ENCODE data around the gene SLC18A2.
"Not testable (repeated sequence)": the region's sequence is repeated elsewhere in the genome, so short reads cannot be mapped to it uniquely, and the experiment has no call there.

The SLC18A2 gene

DNA sequence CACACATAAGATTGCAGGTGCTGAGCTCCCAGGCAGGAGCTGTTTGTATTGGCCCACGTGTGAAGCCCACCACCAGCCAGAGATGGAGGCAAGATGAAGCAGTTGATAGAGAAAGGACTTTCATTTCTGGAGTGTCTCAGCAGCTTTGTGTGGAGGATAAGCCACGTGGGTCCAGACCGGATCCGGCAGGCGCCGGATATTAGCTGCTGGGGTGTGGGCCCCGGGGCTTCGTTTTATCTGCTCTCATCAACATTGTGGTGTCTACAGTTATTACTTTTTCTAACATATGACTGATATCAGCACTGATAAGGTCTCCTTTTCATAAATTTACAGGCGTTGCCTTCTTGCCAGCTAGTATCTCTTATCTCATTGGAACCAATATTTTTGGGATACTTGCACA lies 25.5 kb downstream of the SLC18A2 start:
- DNase-seq, result no peak

DNA sequence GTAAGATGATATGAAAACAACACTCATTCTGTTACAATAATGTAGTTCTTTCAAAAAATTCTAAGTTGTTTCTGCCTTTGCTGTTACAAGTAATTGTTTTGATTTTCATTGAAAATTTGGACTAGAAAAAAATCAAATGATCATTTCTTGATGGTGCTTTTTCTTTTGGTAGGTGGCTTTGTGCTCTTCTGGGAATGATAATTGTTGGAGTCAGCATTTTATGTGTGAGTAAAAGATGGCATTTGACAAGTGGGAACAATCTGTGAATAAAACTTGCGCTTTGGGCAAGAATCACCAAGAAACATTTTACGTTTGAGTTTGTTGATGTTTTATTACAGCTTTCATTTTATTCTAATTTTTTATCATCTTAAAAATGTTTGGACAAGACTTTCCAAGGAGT lies 25.9 kb downstream of the SLC18A2 start:
- DNase-seq, result no peak

DNA sequence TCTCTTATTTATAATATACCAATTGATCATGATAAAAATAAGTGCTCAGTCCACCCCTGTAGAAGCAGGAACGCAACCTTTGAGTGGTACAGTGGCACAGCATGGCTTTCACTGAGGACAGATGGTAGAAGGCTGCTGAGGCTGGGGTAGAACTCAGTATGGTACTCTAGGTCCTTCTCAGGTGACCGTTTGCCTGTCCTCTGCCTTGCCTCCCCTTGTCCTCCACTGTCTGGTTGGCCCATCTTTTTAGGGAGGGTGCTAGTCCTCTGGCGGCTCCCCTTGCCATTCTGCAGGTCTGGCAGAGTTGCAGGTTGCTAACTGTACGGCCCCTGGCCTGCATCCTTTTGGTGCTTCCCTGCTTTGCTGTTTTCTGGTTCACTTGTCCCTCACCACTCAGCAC lies 27.3 kb downstream of the SLC18A2 start:
- DNase-seq, result no peak

DNA sequence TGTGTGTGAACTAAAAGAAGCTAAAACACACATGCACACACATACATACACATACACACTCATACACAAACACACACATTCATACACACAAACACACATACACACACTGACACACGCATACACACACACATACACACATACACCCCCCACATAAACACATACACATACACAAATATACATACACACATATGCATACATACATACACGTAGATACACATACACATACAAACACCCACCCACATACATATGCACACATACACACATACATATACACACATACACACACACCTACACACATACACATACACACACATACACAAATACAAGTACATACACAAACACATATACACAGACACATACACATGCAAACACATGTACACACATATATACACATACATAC lies 28.0 kb downstream of the SLC18A2 start:
- no peak for DNase-seq

DNA sequence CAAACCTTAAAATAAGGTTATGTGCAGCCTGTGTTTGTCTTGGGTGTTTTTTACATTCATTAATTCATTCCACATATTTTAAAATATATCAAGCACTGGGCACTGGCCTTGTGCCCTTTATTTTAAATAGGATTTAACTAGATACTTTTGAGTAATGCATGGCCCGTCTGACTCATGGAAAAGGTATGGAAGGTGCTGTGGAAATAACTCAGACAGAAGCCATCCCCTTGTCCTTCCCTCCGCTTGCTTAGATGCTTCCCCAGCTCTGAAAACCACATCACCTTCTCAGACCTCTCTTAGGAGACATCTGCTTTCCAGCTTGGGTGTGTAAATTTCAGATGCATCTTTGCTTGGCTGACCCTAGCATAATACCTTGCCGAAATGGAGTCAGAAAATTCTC lies 30.5 kb downstream of the SLC18A2 start:
- DNase-seq, result no peak

DNA sequence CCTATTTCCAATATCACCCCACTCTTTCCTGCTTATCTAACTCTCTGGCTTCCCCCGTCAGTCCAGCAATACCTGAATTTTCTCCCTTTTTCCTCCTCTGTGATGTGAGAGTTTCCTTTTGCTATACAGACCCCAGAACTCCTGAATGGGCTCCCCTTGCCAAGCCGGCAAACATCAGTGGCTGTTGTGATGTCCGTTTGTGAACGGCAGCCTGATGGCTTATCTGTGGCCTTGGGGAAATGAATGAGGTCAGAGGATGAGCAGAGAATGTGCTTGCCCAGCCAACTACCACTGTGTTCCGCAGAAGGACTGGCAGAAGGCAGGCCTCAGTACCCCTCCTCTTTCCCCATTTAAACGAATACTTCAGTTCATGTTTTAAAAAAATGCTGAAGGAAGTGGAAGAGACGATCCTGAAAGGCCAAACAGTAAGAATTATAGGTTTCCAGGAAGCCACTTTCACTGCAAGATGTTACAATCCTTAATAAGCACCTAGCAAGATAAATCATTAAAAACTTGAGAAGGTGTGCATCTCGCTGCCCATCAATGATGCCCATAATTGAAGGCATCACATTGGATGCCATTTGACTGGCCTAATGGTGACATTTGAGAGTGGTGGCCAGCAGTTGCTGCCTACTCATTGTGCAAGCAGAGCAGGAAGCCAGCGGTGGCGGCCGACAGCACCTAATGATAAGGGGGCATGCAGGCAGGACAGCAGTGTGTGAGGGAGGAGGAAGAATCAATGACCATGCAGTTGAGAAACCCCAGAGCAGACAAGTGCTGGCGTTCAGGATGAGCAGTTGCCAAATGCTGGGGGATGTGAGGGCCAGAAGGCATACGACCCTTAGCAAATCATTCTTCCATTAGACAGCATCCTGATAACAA lies 31.5 kb downstream of the SLC18A2 start:
- DNase-seq, result no peak

DNA sequence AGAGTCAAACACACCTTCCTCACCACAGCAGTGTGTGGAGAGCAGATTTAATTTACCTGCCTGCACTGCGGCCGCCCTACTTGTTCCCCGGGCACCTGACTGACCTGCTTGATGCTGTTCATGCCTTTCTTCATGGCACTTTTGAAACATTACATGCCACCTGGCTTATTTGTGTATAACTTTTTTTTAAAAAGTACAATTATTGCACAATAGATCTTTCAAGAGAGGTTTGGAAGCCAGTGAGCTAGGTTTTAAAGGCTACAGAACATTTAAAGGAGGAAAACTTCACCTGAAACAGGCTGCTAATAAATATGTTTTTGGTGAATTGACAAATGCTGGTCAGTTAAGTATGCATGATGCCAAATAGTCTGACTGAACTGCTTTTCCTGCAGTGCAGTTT lies 33.1 kb downstream of the SLC18A2 start:
- DNase-seq, result no peak

DNA sequence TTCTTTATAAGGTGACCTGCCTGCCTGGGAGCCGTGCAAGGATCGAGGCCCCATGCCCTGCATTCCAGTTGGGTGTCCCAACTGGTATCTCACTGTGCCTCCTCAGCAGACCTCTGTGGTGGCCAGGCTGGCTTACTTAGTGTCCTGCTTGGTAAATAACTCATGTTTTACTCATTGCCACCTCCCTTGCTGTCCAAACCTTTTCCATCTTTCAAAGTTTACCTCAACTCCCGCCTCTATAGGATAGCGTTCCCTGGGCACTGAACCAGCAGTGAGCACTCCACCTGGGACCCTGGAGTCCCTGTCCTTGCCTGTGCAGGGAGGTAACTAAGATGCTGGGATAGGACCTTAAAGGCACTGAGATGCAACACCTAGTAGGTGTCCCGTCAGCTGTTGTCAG lies 33.6 kb downstream of the SLC18A2 start:
- no peak for DNase-seq

DNA sequence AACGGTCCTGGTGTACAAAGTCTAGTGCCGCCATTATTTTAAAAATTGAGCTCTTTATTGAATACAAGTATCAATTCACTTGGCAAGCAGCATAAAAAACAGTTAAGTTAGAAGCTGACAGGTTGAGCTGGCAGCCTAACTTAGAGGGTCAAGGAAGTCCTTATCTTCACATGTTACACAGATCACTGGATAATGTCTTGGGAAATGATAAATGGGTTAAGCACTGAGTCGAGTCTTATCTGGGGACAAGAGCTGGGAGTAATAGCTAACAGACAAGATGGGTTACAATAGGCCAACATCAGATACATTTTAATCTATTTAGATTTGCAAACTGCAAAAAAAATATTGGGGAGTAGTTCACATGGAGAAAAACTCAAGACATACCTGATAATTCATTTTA lies 34.2 kb downstream of the SLC18A2 start:
- no peak for DNase-seq

DNA sequence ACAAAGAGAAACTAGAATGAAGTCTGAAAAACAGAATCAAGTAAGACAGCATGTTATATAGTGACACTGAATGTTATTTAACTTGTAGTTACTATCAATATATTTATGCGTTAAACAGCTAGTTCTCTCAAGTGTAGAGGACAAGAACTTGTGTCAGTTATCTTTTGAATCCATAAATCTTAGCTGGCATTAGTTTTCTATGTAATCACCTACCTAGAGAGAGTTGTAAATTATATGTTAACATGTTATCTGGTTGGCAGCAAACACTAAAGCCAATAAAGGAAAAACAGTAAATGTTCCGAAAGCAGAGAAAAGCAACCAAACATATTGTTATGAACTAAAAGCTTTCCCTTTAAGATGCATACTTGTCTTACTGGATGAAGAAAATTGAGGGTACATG lies 36.8 kb downstream of the SLC18A2 start:
- DNase-seq, result no peak

DNA sequence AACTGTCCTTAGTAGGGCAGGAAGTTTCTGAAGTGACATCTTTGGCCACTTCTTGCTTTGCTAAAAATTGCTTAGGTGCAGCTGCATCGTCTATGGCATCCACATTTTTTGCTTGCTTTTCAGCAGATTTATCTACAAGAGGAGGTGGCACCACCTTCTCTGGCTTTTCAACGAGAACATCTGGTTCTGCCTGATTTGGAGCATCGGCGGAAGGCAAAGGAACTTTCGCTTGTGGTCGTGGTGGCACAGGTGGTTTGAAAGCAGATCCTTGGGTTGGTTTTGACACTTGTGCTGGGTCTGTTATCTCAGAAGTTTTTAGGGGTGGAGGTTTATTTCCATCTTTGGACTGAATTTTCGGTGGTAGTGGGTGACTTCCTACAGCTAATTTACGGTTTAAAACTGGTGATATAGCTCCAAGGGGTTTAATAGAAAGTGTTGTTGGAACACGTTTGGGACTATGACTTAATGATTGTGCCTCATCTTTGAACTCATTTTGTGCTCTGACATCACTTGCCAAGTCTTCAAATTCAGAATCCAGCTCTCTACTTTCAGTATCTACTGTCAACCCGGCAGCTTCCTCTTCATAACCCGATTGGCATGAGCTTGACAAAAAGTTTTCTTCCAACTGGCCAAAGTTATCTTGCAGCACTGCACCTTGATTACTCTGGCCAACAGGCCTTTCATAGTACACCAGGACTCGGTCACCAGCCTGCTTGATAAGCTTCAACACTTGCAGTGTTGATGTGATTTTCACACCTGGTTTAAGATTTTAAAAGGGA lies 44.0 kb downstream of the SLC18A2 start:
- DNase-seq, result no peak

DNA sequence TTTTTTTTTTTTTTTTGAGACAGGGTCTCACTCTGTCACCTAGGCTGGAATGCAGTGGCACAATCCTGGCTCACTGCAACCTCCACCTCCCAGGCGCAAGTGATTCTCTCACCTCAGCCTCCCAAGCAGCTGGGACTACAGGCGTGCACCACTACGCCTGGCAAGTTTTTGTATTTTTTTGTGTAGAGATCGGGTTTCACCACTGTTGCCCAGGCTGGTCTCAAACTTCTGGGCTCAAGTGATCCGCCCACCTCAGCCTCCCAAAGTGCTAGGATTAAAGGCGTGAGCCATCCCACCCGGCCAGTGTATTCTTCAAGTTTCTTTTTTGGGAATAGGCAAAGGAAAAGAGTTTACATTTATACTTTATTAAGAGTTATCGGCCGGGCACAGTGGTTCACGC lies 50.0 kb downstream of the SLC18A2 start:
- not testable (repeated sequence) for DNase-seq

DNA sequence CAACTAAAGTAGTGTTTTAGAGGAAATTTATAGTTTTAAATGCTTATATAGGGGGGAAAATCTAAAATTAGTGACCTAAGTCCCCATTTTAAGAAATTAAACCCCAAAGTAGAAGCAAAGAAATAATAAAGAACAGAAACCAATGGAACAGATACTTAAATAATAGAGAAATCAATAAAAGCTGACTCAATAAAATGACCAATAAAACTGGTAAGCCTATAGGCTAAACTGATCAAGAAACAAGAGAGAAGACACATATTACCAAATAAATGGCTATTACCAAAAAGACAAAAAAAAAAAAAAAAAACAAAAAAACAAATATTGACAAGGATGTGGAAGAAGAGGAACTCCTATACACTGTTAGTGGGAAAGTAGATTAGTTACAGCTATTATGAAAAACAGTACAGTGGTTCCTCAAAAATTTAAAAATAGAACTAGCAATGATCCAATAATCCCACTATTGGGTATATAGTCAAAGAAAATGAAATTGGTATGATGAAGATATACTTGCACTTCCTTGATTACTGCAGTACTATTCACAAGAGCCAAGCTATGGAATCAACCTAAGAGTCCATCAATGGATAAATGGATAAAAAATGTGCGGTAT lies 53.2 kb downstream of the SLC18A2 start:
- no peak for DNase-seq

DNA sequence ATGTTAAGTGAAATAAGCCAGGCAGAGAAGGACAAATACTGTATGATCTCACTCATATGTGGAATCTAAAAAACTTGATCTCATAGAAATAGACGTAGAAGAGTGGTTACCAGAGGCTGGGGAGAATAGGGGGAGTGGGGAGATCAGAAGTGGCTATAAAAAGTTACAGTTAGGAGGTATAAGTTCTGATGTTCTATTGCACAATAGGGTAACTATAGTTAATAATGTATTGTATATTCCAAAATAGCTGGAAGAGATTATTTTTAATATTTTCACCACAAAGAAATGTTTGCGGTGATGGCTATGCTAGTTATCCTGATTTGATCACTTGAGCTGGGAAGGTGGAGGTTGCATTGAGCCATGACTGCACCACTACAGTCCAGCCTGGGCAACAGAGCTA lies 53.8 kb downstream of the SLC18A2 start:
- DNase-seq, result no peak

DNA sequence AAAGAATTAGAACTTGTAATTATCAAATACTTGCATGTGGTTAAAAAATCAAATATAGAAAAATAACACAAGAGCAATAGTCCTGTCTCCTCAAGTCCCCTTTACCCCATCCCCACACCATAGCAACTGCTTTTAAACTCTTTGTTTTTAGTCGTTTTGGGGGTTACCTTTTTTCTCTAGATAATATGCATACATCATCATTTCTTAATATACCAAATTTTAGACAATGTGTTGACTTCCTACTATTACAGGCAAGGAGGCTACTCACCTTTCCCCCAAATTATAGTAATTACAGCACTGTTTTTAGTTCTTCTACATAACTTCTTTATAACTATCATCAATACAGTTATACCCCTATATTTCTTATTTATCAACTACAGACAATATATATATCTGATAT lies 57.3 kb downstream of the SLC18A2 start:
- DNase-seq, result no peak

DNA sequence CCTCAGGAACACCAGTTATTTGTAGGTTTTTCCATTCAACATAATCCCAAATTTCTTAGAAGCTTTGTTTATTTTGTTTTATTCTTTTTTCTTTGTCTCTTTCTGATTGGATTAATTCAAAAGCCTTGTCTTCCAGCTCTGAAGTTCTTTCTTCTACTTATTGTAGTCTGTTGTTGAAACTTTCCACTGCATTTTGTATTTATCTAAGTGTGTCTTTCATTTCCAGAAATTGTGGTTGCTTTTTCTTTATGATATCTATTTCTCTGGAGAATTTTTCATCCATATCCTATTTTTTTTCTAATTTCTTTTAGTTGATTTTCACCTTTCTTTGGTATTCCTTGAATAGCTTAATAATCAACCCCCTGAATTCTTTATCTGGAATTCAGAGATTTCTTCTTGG lies 58.5 kb downstream of the SLC18A2 start:
- DNase-seq, result no peak

DNA sequence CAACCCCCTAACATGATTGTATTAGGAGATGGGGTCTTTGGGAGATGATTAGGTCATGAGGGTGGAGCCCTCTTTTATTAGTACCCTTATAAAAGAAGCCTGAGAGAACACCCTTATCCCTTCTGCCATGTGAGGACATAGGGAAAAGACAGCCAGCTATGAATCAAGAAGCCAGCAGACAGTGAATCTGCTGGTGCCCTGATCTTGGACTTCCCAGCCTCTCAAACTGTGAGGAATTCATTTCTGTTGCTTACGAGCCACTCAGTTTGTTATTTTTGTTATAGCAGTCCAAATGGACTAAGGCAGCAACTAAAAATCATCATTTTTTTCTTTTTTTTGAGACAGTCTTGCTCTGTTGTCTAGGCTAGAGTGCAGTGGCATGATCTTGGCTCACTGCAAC lies 59.8 kb downstream of the SLC18A2 start:
- no peak for DNase-seq

DNA sequence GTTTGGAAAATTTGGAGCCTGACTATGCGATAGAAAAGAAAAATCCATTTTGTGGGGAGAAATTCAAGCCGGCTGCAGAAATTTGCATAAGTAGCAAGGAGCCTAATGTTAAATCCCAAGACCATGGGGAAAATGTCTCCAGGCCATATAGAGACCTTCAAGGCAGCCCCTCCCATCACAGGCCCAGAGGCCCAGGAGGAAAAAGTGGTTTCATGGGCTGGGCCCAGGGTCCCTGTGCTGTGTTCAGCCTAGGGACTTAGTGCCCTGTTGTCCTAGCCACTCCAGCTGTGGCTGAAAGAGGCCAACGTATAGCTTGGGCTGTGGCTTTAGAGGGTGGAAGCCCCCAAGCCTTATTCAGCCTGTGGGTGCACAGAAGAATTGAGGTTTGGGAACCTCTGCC lies 62.5 kb downstream of the SLC18A2 start:
- not testable (repeated sequence) for DNase-seq

DNA sequence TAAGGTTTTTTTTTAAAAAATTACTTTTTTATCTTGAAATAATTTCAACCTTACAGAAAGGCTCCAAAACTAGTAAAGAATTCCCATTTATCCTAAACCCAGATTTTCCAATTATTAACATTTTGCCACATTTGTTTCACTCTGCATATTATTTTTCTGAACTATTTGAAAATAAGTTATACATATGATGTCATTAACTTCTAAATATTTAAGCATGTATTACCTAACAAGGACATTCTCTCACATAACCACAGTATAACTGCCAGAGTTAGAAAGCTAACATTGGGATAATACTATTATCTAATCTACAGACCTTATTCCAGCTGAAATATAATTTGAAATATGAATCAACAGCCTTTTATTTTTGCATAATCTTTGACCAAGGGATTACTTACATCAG lies 65.8 kb downstream of the SLC18A2 start:
- no peak for DNase-seq

DNA sequence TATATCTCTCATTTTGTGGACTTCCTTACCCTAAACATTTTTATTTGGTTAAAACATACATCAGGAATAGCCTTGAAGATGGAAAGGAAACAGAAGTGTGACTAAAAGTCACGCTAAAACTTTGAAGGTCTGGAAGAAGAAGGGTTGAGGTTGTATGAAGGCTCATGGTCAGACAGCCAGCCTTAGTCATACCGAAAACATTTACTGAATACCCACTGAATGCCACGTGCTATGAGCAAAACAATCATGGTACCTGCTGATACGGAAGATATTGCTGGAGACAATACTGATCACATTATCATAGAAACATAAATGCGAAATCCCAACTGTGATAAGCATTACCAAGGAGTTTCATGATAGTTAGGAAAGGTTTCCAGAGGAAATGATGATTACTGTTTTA lies 70.3 kb downstream of the SLC18A2 start:
- DNase-seq, result no peak

DNA sequence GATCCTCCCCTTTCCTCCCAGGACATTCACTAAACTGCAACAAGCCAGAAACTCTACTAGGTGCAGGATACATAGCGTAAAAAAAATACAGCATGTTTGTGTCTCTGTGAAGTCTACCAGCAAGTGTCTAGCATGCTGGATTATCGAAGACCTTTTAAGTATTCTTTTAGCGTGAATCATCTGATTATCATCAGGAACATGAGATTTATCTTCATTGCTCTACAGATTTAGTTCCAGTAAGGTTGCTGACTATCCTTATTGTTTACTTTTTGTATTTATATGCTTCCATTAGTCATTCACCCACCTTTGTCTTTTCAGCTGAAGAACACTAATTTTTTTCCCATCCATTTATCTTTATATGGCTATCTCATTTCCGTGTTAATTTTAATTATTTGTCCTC lies 71.5 kb downstream of the SLC18A2 start:
- no peak for DNase-seq

DNA sequence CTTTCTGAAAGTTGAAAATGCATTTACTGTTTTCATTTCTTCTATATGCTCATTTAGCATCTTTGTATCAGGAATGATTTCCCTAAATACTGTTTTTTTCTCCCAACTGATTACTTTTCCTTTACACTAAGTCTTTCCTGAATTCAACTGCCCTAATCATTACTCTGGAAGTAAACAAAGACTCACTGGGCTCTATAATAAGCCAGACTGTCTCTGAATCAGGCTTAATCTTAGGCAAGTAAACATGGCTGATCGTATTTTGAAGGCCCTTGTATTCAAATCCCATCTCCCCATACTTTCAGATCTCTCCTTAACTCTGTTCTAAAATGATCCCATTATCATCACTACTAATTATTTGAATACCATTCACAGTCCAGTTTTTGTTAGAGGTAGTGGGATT lies 72.7 kb downstream of the SLC18A2 start:
- DNase-seq, result no peak

DNA sequence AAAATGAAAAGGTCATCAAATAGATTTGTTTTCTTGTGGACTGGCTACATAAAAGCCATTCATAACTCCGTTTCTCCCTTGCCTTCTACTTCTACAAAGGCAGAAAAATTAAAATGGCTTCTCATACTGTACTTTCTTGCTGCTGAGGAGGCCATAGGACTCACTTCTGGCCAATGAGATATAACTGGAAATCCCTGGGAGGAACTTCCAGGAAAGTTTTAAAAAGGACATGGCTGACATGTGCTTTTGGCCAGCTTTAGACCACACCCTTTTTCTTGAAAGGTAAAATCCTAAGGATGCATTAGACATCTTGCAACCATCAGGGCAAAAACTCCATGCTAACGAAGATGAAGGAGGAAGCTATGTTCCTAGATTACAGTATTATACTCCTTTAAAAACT lies 75.8 kb downstream of the SLC18A2 start:
- no peak for DNase-seq

DNA sequence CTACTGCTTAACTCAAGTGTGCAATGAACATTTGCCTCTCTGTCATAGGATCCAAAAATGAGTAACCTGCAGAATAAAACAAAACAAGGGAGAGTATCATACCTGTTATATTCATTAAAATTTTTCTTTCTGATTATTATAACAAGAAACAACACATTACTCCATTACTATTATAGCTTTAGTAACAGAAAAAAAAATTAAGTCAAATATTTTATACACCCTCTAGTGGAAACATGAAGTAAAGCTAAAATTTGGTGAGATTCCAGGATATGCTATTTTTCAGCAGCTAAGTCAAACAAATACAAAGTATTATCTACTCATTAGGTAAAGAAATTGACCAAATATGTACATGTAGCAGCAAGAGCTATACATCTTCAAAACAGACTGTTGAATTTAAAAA lies 78.0 kb downstream of the SLC18A2 start:
- no peak for DNase-seq

All from DMS79 (cell line).